SK-N-MC (cell line): ENCODE results near the gene ARHGEF7.

Experiments
- EZH2 ChIP-seq: fragments of 200-600 bp; sonication (generic); IDR thresholded peaks from one replicate; pipeline ENCODE4 v1.6.1; 2017; ENCODE audit warnings: antibody characterized with exemption
- FOXP2 ChIP-seq: optimal IDR thresholded peaks from 2 replicates; pipeline ENCODE3; 2011; ENCODE audit warnings: mild to moderate bottlenecking, moderate library complexity; ENCODE audit not compliant: insufficient read depth; ENCODE audit errors: extremely low read length, control extremely low read depth
- POLR2AphosphoS5 ChIP-seq: IDR thresholded peaks from 2 replicates; pipeline ENCODE4 v1.6.1; 2012; ENCODE audit warnings: mild to moderate bottlenecking, low read depth, low read length, borderline replicate concordance

GRCh38 chr13:111117961-111118360, 2.9 kb downstream of the ARHGEF7 start:
- no peak for TF ChIP-seq POLR2AphosphoS5
- no peak for TF ChIP-seq EZH2
- TF ChIP-seq FOXP2, result no peak
